Measurements from ENCODE around the gene COL9A3.
"Not testable (repeated sequence)": the region's sequence is repeated elsewhere in the genome, so short reads cannot be mapped to it uniquely, and the experiment has no call there.

COL9A3 gene

DNA sequence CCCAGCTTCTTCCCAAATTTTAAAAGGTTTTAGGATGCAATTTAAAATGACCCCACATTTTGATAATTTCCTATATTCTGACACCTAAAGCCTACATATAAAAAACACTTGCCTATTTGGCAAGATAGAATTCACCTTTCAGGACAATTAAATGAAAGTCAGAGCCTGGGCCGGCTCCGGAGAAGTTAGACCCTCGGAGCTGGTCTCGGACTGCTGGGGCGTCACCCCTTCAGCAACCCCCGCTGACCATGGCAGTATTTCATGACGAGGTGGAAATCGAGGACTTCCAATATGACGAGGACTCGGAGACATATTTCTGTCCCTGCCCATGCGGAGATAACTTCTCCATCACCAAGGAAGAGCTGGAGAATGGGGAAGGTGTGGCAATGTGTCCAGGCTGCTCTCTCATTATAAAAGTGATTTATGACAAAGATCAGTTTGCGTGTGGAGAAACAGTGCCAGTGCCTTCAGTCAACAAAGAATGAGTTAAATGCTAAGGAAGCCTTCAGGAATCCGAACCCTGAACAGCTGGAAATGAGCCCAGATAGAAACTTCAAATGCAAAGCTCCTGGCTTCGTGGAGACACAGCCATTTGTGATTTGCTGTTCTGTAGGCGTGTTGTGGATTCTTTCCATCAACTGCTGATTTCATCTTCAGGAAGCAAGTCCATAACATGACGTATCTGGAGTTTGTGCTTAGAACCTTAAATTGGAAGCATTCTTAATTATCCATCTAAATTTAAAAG lies 28.7 kb downstream of the COL9A3 start:
- no peaks in the 10 kb centered on the region for H3K4me1 ChIP-seq (ENCODE audit: control insufficient read depth, insufficient read depth, low read length)
- no peak overlapping the region for H3K4me3 ChIP-seq (ENCODE audit: low read depth, low read length)
- peaks cover 22% of the 10 kb centered on the region for H3K36me3 ChIP-seq (ENCODE audit: control insufficient read depth, insufficient read depth, low read length)
- no peak overlapping the region for H3K9ac ChIP-seq (ENCODE audit: low read length)
- H3K27ac ChIP-seq (ENCODE audit: low read depth, low read length): no peak overlapping the region
- no peaks in the 10 kb centered on the region for H3K27me3 ChIP-seq (ENCODE audit: control insufficient read depth, insufficient read depth, low read length)
- H3K9me3 ChIP-seq (ENCODE audit: control insufficient read depth, insufficient read depth, low read depth, low read length): peaks cover 5% of the 10 kb centered on the region; the same call in 1 of the 2 replicates

DNA sequence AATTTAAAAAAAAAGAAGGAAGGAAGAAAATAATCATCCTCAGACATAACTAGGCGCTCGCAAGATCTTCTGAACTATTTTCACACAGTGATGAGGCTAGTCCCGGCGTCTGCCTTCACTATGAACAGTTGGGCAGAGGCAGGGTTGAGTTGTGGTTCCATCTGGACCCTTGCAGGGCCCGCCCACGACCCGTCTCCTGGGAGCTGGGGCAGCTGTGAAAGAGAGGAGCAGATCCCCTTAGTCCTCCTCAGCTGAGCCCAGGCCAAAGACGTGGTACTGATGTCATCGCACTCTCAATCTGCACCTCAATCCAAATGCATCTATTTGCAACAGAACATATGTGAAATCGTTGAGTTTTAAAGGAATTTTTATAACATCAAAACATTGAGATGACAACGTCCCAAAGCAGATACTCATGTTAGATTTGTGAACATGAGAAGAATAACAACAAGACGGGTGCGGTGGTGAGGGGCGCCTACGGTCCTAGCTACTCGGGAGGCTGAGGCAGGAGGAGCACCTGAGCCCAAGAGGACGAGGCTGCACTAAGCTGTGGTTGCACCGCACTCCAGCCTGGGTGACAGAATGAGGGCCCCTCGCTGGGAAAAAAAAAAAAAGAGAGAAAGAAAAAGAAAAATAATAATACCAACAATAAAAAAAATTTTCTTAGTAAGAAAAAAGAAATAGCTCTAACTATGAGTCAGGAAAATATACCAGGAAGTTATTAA lies 29.5 kb downstream of the COL9A3 start:
- peaks cover 5% of the 10 kb centered on the region; the same call in 1 of the 2 replicates for H3K9me3 ChIP-seq (ENCODE audit: control insufficient read depth, insufficient read depth, low read depth, low read length)
- H3K4me1 ChIP-seq (ENCODE audit: control insufficient read depth, insufficient read depth, low read length): no peaks in the 10 kb centered on the region
- no peak overlapping the region for H3K27ac ChIP-seq (ENCODE audit: low read depth, low read length)
- H3K27me3 ChIP-seq (ENCODE audit: control insufficient read depth, insufficient read depth, low read length): no peaks in the 10 kb centered on the region
- H3K4me3 ChIP-seq (ENCODE audit: low read depth, low read length): no peak overlapping the region
- H3K36me3 ChIP-seq (ENCODE audit: control insufficient read depth, insufficient read depth, low read length): peaks cover 20% of the 10 kb centered on the region
- H3K9ac ChIP-seq (ENCODE audit: low read length): no peak overlapping the region

DNA sequence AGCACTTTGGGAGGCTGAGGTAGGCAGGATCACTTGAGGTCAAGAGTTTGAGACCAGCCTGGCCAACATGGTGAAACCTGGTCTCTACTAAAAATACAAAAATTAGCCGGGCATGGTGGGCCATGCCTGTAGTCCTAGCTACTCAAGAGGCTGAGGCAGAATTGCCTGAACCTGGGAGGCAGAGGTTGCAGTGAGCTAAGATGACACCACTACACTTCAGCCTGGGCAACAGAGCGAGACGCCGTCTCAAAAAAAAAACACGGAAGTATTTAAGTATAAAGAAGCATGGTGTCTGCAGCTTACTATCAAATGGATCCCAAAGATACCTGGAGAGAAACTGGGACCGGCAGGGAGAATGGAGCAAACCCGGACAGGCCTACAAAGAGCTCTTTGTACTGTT lies 32.1 kb downstream of the COL9A3 start:
- H3K9me3 ChIP-seq (ENCODE audit: control insufficient read depth, insufficient read depth, low read depth, low read length); H3K27ac ChIP-seq (ENCODE audit: low read depth, low read length); H3K9ac ChIP-seq (ENCODE audit: low read length); H3K4me1 ChIP-seq (ENCODE audit: control insufficient read depth, insufficient read depth, low read length); H3K4me3 ChIP-seq (ENCODE audit: low read depth, low read length); H3K27me3 ChIP-seq (ENCODE audit: control insufficient read depth, insufficient read depth, low read length): not testable (repeated sequence)
- H3K36me3 ChIP-seq (ENCODE audit: control insufficient read depth, insufficient read depth, low read length): peaks cover 43% of the 10 kb centered on the region

DNA sequence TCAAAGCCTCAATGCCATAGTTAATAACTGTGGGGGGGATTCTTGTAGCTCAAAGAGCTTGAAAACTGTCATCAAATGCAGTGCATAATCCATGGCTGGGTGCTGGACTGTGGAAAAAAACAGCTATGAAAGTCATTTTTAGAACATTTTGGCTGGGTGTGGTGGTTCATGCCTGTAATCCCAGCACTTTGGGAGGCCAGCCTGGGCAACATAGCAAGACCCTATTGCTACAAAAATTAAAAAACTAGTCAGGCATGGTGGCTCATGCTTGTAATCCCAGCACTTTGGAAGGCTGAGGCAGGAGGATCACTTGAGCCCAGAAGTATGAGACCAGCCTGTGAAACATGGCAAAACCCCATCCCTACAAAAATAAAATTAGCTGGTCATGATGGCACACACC lies 32.6 kb downstream of the COL9A3 start:
- no peaks in the 10 kb centered on the region for H3K27me3 ChIP-seq (ENCODE audit: control insufficient read depth, insufficient read depth, low read length)
- H3K9ac ChIP-seq (ENCODE audit: low read length): no peak overlapping the region
- no peaks in the 10 kb centered on the region for H3K9me3 ChIP-seq (ENCODE audit: control insufficient read depth, insufficient read depth, low read depth, low read length)
- H3K36me3 ChIP-seq (ENCODE audit: control insufficient read depth, insufficient read depth, low read length): peaks cover 44% of the 10 kb centered on the region
- H3K4me3 ChIP-seq (ENCODE audit: low read depth, low read length): no peak overlapping the region
- H3K4me1 ChIP-seq (ENCODE audit: control insufficient read depth, insufficient read depth, low read length): no peaks in the 10 kb centered on the region
- no peak overlapping the region for H3K27ac ChIP-seq (ENCODE audit: low read depth, low read length)

DNA sequence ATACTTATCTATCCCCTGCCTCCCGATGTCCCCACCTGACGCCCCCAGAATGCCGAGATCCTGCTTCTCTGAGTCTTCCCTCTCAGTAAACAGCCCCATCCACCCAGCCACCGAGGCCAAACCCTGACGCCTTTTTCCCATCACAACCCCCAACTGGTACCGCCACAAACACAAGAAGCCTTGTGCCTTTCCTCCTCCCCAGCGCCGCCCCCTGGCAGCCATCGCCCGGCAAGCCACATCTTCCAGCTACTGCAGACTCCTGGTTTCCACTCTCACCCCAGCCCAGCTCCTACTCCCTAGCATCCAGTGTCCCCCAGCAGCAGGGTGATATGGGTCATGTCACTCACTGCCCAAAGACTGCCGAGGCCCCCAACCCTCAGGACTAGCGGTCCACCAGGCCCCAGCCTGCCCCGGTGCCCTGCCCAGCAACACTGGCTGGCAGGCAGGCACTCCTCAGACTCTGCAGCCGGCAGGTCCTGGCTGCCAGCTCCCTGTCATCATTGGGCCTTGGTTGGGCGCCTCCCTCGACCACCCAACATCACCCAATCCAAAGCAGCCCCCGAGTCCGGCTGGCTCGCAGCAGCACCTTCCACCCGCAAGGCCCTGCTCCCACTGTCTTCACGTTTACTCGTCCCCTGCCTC lies 33.6 kb downstream of the COL9A3 start:
- Histone ChIP-seq H3K36me3 (ENCODE audit: control insufficient read depth, insufficient read depth, low read length) (peaks cover 54% of the 10 kb centered on the region), H3K27ac (ENCODE audit: low read depth, low read length) (no peak overlapping the region), H3K4me1 (ENCODE audit: control insufficient read depth, insufficient read depth, low read length) (no peaks in the 10 kb centered on the region), H3K9me3 (ENCODE audit: control insufficient read depth, insufficient read depth, low read depth, low read length) (no peaks in the 10 kb centered on the region), H3K27me3 (ENCODE audit: control insufficient read depth, insufficient read depth, low read length) (no peaks in the 10 kb centered on the region), H3K9ac (ENCODE audit: low read length) (no peak overlapping the region), H3K4me3 (ENCODE audit: low read depth, low read length) (no peak overlapping the region)

DNA sequence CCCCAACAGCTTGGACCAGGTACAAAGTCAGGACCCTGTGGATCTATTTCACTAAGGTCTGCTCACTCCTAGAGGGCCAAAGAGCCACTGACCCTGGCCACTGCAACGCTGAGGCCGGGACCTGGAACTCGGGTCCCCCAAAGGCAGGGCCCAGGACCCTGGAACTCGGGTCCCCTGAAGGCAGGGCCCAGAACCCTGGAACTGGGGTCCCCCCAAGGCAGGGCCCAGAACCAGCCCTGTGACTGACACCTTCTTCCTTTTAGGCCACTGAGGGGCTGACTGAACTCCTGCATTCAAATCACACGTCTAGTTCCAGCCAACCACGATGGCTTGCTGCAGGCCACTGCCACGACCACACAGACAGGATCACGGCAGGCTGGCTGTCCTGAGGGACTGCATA lies 35.3 kb downstream of the COL9A3 start:
- Histone ChIP-seq H3K4me3 (ENCODE audit: low read depth, low read length) (no peak overlapping the region), H3K27ac (ENCODE audit: low read depth, low read length) (no peak overlapping the region), H3K27me3 (ENCODE audit: control insufficient read depth, insufficient read depth, low read length) (no peaks in the 10 kb centered on the region), H3K36me3 (ENCODE audit: control insufficient read depth, insufficient read depth, low read length) (peaks cover 52% of the 10 kb centered on the region), H3K9ac (ENCODE audit: low read length) (no peak overlapping the region), H3K9me3 (ENCODE audit: control insufficient read depth, insufficient read depth, low read depth, low read length) (no peaks in the 10 kb centered on the region), H3K4me1 (ENCODE audit: control insufficient read depth, insufficient read depth, low read length) (no peaks in the 10 kb centered on the region)

DNA sequence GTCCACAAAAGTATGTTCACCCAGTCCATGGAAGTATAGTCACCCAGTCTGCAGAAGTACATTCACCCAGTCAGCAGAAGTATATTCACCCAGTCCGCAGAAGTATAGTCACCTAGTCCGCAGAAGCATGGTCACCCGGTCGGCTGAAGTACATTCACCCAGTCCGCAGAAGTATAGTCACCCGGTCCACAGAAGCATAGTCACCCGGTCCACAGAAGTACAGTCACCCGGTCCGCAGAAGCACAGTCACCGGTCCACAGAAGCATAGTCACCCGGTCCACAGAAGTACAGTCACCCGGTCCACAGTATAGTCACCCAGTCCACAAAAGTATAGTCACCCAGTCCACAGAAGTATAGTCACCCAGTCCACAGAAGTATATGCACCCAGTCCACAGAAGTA lies 36.0 kb downstream of the COL9A3 start:
- H3K4me1 ChIP-seq (ENCODE audit: control insufficient read depth, insufficient read depth, low read length): no peaks in the 10 kb centered on the region
- H3K36me3 ChIP-seq (ENCODE audit: control insufficient read depth, insufficient read depth, low read length): peaks cover 57% of the 10 kb centered on the region
- H3K27ac ChIP-seq (ENCODE audit: low read depth, low read length): no peak overlapping the region
- no peak overlapping the region for H3K4me3 ChIP-seq (ENCODE audit: low read depth, low read length)
- H3K9ac ChIP-seq (ENCODE audit: low read length): no peak overlapping the region
- no peaks in the 10 kb centered on the region for H3K27me3 ChIP-seq (ENCODE audit: control insufficient read depth, insufficient read depth, low read length)
- no peaks in the 10 kb centered on the region for H3K9me3 ChIP-seq (ENCODE audit: control insufficient read depth, insufficient read depth, low read depth, low read length)

DNA sequence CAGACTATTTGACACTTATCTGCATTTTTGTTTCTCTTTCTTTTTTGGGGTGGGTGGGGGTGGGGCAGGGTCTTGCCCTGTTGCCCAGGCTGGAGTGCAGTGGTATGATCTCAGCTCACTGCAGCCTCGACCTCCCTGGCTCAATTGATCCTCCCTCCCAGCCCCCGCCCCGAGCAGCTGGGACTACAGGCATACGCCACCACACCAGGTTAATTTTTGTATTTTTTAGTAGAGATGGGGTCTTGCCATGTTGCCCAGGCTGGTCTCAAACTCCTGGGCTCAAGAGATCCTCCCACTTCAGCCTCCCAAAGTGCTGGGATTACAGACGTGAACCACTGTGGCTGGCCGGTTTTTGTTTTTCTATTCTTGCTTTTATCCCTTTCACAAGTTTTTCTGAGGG lies 36.5 kb downstream of the COL9A3 start:
- peaks cover 60% of the 10 kb centered on the region for H3K36me3 ChIP-seq (ENCODE audit: control insufficient read depth, insufficient read depth, low read length)
- not testable (repeated sequence) for H3K27me3 ChIP-seq (ENCODE audit: control insufficient read depth, insufficient read depth, low read length); H3K4me1 ChIP-seq (ENCODE audit: control insufficient read depth, insufficient read depth, low read length); H3K27ac ChIP-seq (ENCODE audit: low read depth, low read length); H3K9ac ChIP-seq (ENCODE audit: low read length); H3K9me3 ChIP-seq (ENCODE audit: control insufficient read depth, insufficient read depth, low read depth, low read length); H3K4me3 ChIP-seq (ENCODE audit: low read depth, low read length)

DNA sequence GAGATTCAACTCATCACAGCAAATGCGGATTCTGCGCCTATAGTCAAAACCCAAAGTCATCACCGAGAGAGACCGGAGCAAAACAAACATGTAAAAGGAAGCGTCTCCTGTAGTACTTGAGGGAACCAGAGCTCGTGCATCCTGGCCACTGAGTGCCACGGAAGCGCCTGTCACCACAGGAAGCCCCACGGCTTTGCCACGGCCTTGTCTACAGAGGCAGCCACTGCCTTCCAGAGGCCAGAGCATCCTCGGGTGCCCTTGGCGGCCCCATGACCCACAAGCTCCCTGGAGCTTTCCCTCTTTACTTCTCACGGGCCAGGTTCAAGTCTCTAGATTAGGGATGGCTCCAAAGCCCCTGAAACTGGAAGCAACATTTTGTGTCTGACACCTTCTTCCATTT lies 37.3 kb downstream of the COL9A3 start:
- H3K27me3 ChIP-seq (ENCODE audit: control insufficient read depth, insufficient read depth, low read length): no peaks in the 10 kb centered on the region
- H3K4me3 ChIP-seq (ENCODE audit: low read depth, low read length): no peak overlapping the region
- H3K9me3 ChIP-seq (ENCODE audit: control insufficient read depth, insufficient read depth, low read depth, low read length): no peaks in the 10 kb centered on the region
- H3K9ac ChIP-seq (ENCODE audit: low read length): no peak overlapping the region
- no peaks in the 10 kb centered on the region for H3K4me1 ChIP-seq (ENCODE audit: control insufficient read depth, insufficient read depth, low read length)
- peaks cover 60% of the 10 kb centered on the region for H3K36me3 ChIP-seq (ENCODE audit: control insufficient read depth, insufficient read depth, low read length)
- H3K27ac ChIP-seq (ENCODE audit: low read depth, low read length): no peak overlapping the region

DNA sequence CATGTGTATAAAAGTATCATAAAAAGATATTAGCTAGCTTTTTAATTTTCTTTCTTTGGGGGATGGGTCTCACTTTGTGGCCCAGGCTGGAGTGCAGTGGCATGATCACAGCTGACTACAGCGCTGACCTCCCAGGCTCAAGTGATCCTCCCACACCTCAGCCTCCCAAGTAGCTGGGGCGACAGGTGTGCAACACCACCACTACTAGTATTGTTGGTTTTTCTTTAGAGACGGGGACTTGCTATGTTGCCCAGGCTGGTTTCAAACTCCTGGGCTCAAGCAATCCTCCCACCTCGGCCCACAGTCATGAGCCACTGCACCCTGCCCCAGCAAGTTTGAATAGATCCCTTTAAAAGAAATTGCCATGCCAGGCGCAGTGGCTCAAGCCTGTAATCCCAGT lies 38.3 kb downstream of the COL9A3 start:
- Histone ChIP-seq H3K4me3 (ENCODE audit: low read depth, low read length) (no peak overlapping the region), H3K27me3 (ENCODE audit: control insufficient read depth, insufficient read depth, low read length) (no peaks in the 10 kb centered on the region), H3K9me3 (ENCODE audit: control insufficient read depth, insufficient read depth, low read depth, low read length) (no peaks in the 10 kb centered on the region), H3K9ac (ENCODE audit: low read length) (no peak overlapping the region), H3K4me1 (ENCODE audit: control insufficient read depth, insufficient read depth, low read length) (peaks cover 5% of the 10 kb centered on the region; the same call in 1 of the 2 replicates), H3K27ac (ENCODE audit: low read depth, low read length) (no peak overlapping the region), H3K36me3 (ENCODE audit: control insufficient read depth, insufficient read depth, low read length) (peaks cover 60% of the 10 kb centered on the region)

DNA sequence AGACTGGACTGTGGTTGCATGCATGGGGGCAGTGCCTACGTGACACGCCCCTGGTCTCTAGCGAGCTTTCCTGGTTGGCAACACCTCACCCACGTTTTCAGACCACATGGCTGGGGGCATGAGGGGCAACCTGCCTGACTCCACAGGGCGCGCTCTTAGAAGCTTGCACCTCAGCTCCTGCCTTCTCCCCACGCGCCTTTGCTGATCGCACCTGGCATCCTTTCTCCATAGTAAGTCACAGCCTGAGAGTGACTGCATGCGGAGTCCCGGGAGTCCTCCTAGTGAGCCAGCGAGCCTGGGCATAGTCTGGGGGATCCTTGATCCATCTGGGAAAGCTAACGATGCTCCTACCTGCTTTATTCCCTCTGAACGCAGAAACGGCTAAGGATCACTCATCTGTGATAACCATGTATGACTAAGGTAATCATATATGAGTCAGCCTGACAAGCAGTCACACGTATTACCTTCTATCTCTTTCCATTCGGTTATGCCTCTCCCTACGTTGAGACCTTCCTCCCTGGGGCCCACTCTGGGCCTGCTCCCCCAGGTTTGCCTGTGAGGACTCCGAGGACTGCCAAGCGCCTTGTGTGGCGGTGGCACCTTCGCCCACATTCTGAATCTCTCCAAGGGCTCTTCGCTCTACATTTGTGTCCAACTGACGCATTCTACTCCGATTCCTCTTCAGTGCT lies 40.2 kb downstream of the COL9A3 start:
- no peak overlapping the region for H3K9ac ChIP-seq (ENCODE audit: low read length)
- no peak overlapping the region for H3K27ac ChIP-seq (ENCODE audit: low read depth, low read length)
- H3K27me3 ChIP-seq (ENCODE audit: control insufficient read depth, insufficient read depth, low read length): no peaks in the 10 kb centered on the region
- no peaks in the 10 kb centered on the region for H3K9me3 ChIP-seq (ENCODE audit: control insufficient read depth, insufficient read depth, low read depth, low read length)
- H3K36me3 ChIP-seq (ENCODE audit: control insufficient read depth, insufficient read depth, low read length): peaks cover 47% of the 10 kb centered on the region
- no peak overlapping the region for H3K4me3 ChIP-seq (ENCODE audit: low read depth, low read length)
- peaks cover 8% of the 10 kb centered on the region for H3K4me1 ChIP-seq (ENCODE audit: control insufficient read depth, insufficient read depth, low read length)
